ENCODE measurements around the gene TTC28.
A peak's percentile ranks its signal among the peaks of the same experiment; 100 is the strongest.

Gene TTC28

GRCh38 chr22:28044546-28045173 lies 635.0 kb downstream of the TTC28 start:
- in situ Hi-C loops (cut with HindIII; ENCODE audit: low pct_unique_long_range_greater_than_20kb, low sequenced_read_pairs) = no loop called here
- no peak for DNase-seq (ENCODE audit: low read depth in 1 of 2, low spot score in 1 of 2)
- TF ChIP-seq JUND (IDR thresholded peaks at IDR 0.05; ENCODE audit: low read depth) = no peak

GRCh38 chr22:28043266-28043665 lies 636.4 kb downstream of the TTC28 start:
- no peak for TF ChIP-seq JUND (IDR thresholded peaks at IDR 0.05; ENCODE audit: low read depth)
- DNase-seq (ENCODE audit: low read depth in 1 of 2, low spot score in 1 of 2) = no peak
- in situ Hi-C loops (cut with HindIII; ENCODE audit: low pct_unique_long_range_greater_than_20kb, low sequenced_read_pairs) = no loop called here

- TF ChIP-seq JUND (IDR thresholded peaks at IDR 0.05; ENCODE audit: low read depth) = no peak
- in situ Hi-C loops (cut with HindIII; ENCODE audit: low pct_unique_long_range_greater_than_20kb, low sequenced_read_pairs) = no loop called here
- no peak for DNase-seq (ENCODE audit: low read depth in 1 of 2, low spot score in 1 of 2)
These were observed 644.8 kb downstream of the TTC28 start for GRCh38 chr22:28034760-28035401.

- no peak for DNase-seq (ENCODE audit: low read depth in 1 of 2, low spot score in 1 of 2)
- no peak for TF ChIP-seq JUND (IDR thresholded peaks at IDR 0.05; ENCODE audit: low read depth)
- in situ Hi-C loops (cut with HindIII; ENCODE audit: low pct_unique_long_range_greater_than_20kb, low sequenced_read_pairs) = no loop called here
These were observed 645.4 kb downstream of the TTC28 start for GRCh38 chr22:28034145-28034759.

- DNase-seq (ENCODE audit: low read depth in 1 of 2, low spot score in 1 of 2) = no peak
These were observed 646.8 kb downstream of the TTC28 start for GRCh38 chr22:28032861-28033260.

GRCh38 chr22:28031383-28031922 lies 648.2 kb downstream of the TTC28 start:
- no peak for DNase-seq (ENCODE audit: low read depth in 1 of 2, low spot score in 1 of 2)
- in situ Hi-C loops (cut with HindIII; ENCODE audit: low pct_unique_long_range_greater_than_20kb, low sequenced_read_pairs) = no loop called here
- no peak for TF ChIP-seq JUND (IDR thresholded peaks at IDR 0.05; ENCODE audit: low read depth)

More at GRCh38 chr22:28032861-28033260, 646.8 kb downstream of the TTC28 start:
- no peak for TF ChIP-seq JUND (IDR thresholded peaks at IDR 0.05; ENCODE audit: low read depth)
- in situ Hi-C loops (cut with HindIII; ENCODE audit: low pct_unique_long_range_greater_than_20kb, low sequenced_read_pairs) = no loop called here

GRCh38 chr22:28030473-28030872 lies 649.2 kb downstream of the TTC28 start:
- no peak for DNase-seq (ENCODE audit: low read depth in 1 of 2, low spot score in 1 of 2)
- TF ChIP-seq JUND (IDR thresholded peaks at IDR 0.05; ENCODE audit: low read depth) = no peak
- in situ Hi-C loops (cut with HindIII; ENCODE audit: low pct_unique_long_range_greater_than_20kb, low sequenced_read_pairs) = no loop called here

GRCh38 chr22:28029956-28030355 lies 649.7 kb downstream of the TTC28 start:
- in situ Hi-C loops (cut with HindIII; ENCODE audit: low pct_unique_long_range_greater_than_20kb, low sequenced_read_pairs) = no loop called here
- no peak for DNase-seq (ENCODE audit: low read depth in 1 of 2, low spot score in 1 of 2)

GRCh38 chr22:28029201-28029948 lies 650.3 kb downstream of the TTC28 start:
- in situ Hi-C loops (cut with HindIII; ENCODE audit: low pct_unique_long_range_greater_than_20kb, low sequenced_read_pairs) = no loop called here
- no peak for TF ChIP-seq JUND (IDR thresholded peaks at IDR 0.05; ENCODE audit: low read depth)
- peak in 1 of 2 experiments; percentile 38 for DNase-seq (ENCODE audit: low read depth in 1 of 2, low spot score in 1 of 2)

More at GRCh38 chr22:28029956-28030355, 649.7 kb downstream of the TTC28 start:
- TF ChIP-seq JUND (IDR thresholded peaks at IDR 0.05; ENCODE audit: low read depth) = no peak

GRCh38 chr22:28027453-28028448 lies 651.9 kb downstream of the TTC28 start:
- no peak for DNase-seq (ENCODE audit: low read depth in 1 of 2, low spot score in 1 of 2)
- in situ Hi-C loops (cut with HindIII; ENCODE audit: low pct_unique_long_range_greater_than_20kb, low sequenced_read_pairs) = no loop called here
- TF ChIP-seq JUND (IDR thresholded peaks at IDR 0.05; ENCODE audit: low read depth) = no peak

- in situ Hi-C loops (cut with HindIII; ENCODE audit: low pct_unique_long_range_greater_than_20kb, low sequenced_read_pairs) = no loop called here
- no peak for TF ChIP-seq JUND (IDR thresholded peaks at IDR 0.05; ENCODE audit: low read depth)
- no peak for DNase-seq (ENCODE audit: low read depth in 1 of 2, low spot score in 1 of 2)
These were observed 653.6 kb downstream of the TTC28 start for GRCh38 chr22:28025866-28026575.
